ENCODE measurements around the gene UBE3B.

Gene UBE3B

DNA sequence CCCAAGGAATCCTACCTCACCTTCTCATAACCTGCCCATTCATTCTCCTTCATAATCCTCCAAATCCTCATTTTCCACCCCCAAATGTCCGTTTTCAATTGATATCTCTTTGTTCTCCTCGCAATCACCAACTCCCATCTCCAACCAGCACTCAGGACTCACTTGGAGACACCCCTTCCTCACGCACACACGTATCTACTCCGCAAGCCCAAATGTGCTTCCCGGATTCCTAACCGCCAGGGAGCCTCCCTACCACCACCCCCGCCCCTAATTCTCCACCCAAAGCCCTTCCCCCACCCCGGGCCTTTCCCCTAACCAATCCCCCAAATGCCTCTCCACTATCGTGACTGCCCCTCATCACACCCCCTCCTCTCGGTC, 638 bp upstream of the UBE3B start:
- DNase-seq = no peak

DNA sequence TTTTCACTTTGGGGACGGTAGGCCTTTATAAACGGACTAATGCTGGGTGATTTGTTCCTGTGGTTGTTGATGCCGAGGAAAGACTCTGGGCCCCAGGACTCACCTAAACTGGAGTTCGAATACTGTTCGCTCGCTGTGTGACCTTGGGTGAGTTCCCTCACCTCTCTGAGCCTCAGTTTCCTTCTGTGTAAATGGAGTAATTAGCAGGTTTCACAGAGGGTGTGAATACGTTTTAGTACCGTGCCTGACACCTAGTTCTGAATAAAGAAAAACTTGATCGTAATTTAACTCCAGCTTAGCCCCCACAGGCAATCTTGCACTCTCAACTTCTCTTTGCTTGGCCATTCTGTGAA, 505 bp downstream of the UBE3B start:
- DNase-seq = no peak

DNA sequence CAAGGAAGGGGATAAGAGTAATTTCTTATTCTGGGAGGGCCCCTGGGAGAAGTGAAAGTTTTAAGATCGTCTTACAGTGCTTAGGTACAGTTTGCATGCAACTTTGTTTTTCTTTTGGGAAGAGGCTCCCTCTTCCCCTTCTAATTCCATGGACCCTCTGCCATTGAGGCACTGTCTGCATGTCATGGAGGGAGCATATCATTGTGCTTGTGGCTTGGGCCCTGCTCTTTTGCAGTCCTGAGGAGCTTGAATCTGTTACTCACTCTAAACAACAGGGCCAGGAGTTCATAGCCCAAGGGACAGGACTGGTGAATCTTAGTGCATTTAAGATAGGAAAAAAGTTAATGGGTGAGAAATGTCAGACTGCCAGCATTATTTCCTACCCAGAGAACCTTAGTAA, 2.3 kb downstream of the UBE3B start:
- DNase-seq = no peak

DNA sequence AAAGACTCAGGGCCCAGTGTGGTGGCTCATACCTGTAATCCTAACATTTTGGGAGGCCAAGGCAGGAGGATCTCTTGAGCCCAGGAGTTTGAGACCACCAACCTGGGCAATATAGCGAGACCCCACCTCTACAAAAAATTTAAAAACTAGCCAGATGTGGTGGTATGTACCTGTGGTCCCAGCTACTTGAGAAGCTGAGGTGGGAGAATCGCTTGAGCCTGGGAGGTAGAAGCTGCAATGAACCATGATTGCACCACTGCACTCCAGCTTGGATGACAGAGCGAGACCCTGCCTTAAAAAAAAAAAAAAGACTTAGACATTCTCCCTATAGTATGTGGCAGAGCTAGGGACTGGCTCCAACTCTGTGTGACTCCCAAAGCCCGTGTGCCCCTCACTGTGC, 2.9 kb downstream of the UBE3B start:
- no peak for DNase-seq

DNA sequence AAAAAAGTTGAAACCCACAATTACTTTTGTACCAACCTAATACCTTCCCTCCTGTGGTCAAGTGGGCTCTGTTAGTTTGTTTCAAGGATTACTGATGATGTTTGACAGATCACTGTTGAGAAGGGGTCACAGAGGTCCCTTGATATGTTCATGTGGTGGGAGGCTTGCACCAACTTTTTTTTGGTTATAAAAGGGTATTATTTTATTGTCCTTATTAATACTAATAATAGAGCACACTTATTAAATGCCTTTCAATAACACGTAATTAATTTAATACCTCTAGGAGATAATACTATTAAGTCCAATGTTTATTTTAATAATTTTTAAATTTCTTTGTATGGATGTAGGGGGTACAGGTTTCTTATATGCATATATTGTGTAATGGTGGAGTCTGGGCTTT, 4.4 kb downstream of the UBE3B start:
- DNase-seq = no peak

DNA sequence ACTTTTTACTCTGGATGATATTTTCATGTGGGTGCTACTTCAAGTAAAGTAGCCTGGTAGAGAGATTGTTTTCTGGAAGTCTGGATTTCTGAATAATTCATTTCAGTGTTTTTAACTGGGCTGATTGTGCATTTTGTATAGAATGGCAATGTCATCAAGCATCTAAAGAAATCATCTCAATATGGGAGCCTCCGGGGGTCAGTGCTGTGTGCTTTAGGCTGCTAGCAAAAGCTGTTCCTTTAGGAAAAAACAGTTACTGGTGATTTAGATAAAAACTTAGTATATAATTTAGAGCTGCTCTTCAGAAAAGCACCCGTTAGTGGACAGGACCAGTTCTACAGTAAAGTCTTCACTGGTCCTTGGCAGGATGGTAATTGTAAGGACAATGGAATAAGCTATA, 5.1 kb downstream of the UBE3B start:
- no peak for DNase-seq

DNA sequence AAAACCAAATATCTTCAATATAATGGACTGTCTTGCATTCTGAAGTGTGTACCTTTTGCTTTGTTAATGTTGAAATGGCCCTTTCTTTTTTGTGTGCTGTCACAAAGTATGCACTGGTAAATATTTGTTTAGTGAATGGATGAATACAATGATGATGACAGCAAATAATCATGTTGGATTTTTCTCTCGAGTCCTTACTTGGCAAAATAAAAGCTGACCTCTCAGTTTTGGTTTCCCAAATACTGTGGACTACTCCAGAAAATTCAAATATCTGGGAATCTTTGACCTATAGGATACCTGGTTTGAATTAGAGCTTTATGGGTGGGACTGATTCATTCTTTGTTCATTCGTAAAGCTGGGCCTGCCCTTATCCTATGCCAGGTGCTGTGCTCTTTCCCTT, 5.5 kb downstream of the UBE3B start:
- no peak for DNase-seq

DNA sequence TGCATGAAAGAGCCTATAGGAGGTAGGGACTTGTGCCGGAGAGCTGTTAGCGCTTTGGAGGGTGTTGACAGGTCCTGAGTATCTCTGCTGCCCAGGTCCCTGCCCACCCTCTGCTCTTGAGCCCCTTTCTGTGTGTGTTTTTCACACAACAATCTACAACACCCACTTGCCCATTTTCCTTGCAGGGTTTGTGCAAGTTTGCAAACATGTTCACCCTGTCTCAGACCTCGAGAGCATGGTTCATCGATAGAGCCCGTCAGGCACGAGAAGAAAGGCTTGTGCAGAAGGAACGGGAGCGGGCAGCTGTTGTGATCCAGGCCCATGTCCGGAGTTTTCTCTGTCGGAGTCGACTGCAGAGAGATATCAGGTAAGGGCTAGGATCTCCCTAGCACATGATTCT, 5.9 kb downstream of the UBE3B start:
- no peak for DNase-seq

DNA sequence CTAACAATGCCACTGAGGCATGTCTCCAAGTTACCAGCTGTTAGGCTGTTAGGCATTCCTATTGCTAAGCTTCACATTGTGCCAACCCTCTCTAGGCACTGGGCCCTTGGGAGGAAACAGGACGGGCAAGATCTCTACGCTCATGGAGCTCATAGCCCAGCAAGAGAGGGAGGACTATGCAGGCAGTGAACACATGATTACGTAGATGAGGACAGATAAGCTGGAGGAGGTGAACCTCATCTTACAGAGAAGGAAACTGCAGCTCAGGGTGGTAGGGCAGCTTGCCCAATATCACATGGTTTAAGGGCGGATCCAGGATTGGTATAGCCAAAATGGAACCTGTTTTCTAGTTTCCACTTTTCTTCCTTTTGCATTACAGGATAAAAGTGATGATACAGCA, 7.8 kb downstream of the UBE3B start:
- DNase-seq = no peak

DNA sequence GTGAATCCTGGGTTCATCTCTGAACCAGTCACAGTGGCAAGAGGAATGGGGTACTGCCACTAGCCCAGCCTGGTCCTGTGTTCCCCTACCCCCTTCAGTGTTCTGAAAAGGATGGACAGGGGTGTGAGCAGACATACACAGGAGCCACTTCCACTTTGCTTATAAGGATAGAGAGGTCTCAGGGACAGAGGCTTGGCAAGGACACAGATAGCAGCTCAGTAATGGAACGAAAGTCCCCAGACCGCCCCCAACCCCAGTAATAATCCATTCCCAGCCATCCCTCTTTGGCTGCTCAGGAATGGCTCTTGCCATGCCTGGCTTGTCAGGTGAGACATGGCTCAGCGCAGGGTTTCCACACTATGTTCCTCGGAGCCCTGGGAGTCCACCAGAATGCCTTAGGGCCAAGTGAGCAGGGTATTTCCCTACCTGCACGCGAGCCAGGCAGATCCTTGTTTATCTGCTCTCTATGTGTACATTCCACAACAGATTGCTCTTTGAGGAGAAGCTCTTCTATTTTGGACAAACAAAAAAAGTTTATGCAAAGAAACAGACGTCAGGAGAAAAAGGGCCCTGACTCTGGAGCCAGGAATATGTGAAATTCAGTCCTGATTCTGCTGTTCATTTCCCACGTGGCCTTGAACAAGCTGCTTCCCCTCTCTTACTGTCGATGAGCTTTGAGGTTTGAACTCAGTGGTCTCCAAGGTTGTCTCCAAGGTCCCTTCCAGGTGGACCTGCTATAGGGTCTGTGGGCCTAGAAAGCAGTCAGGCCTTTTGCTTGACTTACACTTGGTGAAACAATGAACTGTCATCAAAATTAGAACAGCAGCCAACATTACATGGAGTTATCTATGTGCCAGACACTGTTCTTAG, 10.0 kb downstream of the UBE3B start:
- no peak for DNase-seq

DNA sequence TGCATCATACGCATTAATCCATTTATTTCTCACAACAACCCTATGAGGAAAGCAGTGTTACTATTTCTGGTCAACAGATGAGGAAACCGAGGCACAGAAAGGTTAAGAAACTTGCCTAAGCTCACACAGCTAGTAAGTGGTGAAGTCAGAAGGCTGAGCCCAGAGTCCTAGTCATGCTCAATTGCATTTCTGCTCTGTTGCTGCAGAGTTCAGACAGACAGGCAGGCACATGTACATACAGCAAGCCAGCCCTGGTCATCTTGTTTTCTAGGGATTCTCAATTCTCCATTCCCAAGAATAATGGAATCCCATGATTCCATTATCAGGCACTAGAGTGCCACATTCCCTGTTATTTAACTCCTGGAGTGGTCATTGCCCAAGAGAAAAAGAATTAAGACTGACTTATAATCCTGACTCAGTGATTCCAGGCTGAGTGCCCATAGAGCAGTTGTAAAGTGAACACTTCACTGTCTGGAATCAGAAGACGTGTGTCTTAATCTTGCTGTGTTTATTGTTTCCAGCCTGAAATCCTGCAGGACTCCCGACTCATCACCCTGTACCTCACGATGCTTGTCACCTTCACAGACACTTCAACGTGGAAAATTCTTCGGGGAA, 10.7 kb downstream of the UBE3B start:
- no peak for DNase-seq

DNA sequence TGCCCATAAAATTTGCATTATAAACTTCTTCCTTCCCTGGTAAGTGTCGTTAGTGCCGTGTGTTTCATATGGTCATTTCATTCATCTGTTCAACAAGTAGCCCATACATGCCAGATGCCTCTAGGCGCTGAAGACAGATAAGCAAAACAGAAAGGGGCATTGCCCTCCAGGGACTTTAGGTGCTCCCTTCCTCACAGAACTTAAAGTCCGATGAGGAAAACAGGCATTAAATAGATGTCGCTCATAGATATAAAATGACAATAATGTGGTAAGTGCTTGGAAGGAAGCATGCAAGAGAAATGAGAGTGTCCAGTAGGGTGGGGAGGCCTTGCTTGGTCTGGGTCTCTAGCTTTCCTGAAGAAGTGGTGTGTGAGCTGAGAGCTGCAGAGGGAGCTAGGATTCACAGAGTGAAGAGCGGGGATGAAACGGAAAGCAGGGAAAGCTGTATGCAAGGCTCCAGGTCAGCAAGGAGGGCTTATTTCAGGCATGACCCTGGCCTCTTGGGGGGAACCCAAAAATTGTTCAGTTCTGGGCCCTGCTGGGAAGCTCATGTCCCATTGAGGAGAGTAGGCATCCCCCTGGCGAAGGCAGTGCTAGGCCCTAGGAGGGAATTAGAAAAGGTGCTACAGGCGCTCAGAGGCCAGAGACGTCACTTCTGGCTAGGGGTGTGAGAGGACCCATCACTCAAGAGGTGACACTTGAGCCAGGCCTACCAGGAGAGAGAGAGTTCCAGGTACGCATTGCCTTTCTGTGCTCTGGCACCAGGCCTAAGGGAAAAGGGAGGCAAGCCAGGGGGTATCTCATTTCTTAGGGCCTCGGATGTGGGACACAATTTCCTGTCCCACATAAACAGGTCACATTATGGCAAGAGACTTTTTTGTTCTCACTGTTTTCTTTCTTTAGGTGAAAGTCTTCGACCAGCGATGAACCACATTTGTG, 11.9 kb downstream of the UBE3B start:
- no peak for DNase-seq

DNA sequence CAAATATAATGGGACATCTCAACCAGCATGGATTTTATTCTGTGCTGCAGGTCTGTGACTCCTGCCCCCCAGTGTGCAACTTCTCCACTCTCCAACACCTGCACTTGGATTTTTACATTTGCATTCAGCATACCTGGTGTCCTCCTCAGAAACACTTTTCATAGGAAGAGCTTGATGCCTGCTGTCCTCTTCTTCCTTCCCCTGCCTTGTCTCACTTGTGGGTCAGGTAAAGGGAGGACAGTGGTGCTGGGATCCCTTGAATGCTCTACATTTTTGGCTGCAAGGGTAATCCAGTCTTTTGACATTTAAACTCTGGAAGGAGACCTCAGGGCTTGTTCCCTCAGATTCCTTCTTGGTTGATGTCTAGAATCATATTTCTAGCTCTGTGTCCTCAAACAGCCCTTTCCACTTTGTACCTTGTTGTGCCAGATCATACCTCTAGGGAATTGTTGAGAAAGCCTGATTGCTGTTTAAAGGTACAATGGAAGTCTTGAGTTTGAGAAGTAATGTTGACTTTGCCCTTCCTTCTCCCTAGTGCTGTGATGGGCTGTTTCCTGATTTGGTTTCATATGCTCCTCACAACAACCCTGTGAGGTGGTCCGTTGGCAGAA, 12.6 kb downstream of the UBE3B start:
- no peak for DNase-seq

DNA sequence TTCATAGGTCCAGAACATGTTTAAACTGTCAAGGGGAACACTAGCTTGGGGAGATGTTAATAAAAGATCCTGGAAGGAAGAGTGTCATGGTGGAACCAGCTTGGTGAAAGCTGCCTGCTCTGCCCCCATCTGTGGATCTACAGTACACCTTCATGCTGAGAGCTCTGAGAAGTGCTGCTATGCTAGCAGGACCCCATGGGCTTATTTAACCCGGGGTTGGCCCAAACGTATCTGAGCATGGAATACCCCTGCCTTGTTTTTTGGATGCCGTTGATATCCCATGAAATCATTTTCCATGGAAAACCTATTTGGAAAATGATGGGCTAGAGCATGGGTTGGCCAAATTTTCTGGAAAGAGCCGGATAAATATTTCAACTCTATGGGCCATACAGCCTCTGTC, 14.2 kb downstream of the UBE3B start:
- no peak for DNase-seq

DNA sequence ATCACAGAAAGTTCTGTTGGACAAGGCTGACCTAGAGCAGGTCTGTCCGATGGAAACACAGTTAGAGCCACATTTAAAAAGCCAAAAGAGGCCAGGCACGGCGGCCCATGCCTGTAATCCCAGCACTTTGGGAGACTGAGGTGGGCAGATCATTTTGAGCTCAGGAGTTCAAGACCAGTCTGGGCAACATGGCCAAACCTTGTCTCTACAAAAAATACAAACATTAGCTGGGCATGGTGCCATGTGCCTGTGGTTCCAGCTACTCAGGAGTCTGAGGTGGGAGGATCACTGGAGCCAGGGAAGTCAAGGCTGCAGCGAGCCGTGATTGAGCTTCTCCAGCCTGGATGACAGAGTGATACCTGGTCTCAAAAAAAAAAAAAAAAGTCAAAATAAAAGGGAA, 14.9 kb downstream of the UBE3B start:
- DNase-seq = no peak

DNA sequence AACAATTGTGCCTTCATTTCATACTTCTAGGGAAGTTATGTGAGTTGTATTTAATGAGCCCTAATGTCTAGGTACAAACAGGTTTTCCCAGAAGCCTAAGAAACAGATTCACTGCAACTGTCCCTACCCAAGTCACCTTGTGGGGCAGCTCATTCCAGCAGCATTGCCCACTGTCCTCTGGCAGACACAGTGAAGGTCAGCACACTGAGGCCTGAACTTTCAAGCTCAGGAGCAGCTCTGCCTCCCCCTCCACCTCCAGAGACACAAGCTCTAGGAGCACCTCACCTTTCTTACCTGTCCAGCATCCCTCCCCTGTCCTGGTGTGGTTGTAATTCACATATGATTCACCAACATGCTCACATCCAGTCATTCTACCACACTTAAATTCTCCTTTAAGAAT, 15.7 kb downstream of the UBE3B start:
- no peak for DNase-seq

DNA sequence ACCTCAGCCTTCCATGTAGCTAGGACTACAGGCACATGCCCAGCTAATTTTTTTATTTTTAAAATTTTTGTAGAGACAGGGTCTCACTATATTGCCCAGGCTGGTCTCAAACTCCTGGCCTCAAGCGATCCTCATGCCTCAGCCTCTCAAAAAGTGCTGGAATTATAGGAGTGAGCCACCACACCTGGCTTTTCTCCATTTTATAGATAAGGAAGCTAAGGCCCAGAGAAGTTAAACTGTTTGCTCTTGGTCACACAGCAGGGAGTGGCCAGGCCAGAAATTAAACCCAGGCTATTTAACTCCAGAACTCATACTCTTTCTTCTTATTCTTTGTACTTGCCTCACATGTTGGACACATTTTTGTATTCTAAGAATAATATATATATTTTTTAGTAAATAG, 16.5 kb downstream of the UBE3B start:
- DNase-seq = no peak

DNA sequence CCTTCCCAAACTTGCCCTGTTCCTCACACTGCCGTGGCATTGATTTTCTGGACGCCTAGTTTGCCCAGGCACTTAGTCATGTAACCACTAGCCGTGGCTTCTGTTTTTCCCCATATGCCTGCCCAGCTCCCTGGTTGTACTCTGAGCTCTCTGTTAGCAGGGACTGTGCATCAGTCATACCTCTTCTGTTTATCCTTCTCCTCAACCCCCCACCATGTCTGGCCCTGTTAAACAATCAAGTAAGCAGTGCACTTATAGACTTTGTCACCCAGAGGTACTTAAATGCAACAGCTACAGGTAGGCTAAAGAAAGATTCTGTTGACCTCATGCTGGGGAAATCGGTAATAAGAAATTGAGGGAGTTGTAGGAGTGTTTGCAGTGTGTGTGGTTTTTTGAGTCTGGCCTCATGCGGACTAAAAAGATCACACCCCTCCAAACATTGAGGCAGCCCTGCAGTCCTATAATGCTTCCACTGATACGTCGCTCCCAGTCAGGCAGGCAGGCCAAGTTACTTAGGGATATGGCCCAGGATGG, 17.0 kb downstream of the UBE3B start:
- no peak for DNase-seq

DNA sequence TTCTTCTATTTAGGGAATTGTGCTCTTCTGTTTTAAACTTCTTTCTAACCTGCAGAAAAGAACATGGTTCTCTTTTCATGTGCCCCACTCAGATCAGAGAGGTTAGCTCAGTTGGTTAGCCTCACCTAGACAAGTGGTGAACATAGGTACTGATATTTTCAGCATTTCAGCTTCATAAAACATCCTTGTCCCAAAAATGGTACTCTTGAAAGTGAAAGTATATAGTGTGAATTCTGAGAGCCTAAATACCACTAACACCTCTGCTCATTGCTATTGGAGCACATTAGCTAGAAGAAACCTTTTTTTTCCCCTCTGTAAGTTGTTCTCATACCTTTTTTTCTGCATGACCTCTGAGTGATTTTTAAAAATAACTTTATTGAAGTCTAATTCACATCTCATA, 17.6 kb downstream of the UBE3B start:
- DNase-seq = no peak

DNA sequence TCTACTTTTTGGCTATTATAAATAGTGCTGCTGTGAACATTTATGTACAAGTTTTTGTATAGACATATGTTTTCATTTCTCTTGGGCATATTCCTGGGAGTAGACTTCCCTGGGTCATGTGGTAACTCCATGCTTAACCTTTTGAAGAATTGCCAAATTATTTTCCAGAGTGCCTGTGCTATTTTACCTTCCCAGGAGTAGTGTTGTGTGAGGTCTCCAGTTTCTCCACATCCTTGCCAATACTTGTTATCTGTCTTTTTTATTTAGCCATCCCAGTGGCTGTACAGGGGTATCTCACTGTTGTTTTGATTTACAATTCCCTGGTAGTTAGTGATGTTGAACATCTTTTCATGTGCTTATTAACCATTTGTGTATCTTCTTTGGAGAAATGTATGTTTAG, 18.9 kb downstream of the UBE3B start:
- no peak for DNase-seq

DNA sequence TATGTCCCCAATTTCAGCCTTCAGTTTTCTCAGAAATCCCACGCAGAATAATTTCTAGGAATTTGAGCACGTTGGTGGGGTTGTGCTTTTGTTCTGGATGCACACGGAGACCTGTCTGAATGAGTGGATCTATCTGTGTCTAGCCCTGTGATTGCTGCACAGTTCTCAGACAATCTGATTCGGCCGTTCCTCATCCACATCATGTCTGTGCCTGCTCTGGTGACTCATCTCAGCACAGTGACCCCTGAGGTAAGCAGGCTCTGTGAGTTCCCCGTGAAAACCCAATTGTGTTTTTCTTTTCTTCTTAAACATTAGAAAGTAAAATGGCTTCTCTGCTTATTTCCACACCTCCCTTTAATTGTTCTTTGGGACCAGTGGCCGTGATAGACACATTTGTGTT, 20.2 kb downstream of the UBE3B start:
- DNase-seq = no peak

DNA sequence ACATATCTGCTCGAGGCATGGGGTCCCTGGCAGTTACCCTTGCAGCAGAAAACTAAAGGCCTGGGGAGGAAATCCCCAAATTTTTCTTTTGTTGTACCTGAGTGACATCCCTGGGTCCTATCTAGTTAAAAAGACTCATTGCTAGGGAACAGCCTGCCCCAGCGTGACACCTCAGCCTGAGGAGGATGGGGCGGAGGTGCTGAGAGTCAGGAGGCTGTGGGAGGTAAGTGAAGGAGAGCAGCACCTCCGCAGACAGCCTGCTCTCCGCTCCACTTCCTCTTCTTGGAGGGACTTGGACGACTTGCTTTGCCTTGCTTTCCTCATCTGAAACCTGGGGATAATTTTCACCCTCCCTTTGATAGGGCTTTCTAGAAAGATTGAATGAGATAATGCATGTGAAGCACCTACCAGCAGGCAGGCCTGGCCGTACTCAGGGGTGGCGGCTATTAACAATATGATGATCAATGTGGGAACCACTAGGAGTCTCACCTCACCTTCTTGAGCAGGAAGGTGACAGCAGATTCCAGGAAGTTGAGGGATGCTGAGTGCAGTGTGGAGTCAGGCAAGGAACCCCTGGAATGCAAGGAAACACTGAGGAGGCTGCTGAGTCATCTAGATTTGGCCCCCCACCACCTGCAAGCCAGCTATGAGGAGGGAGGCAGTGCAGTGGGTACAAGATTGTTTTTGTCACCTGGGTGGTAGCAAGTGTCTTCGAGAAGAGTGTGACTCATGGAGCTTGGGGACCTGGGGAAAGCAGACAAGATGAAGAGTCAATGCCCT, 23.2 kb downstream of the UBE3B start:
- no peak for DNase-seq
